ENCODE results near the gene SP100.
"Not testable (repeated sequence)": the region's sequence is repeated elsewhere in the genome, so short reads cannot be mapped to it uniquely, and the experiment has no call there.

Gene SP100

DNA sequence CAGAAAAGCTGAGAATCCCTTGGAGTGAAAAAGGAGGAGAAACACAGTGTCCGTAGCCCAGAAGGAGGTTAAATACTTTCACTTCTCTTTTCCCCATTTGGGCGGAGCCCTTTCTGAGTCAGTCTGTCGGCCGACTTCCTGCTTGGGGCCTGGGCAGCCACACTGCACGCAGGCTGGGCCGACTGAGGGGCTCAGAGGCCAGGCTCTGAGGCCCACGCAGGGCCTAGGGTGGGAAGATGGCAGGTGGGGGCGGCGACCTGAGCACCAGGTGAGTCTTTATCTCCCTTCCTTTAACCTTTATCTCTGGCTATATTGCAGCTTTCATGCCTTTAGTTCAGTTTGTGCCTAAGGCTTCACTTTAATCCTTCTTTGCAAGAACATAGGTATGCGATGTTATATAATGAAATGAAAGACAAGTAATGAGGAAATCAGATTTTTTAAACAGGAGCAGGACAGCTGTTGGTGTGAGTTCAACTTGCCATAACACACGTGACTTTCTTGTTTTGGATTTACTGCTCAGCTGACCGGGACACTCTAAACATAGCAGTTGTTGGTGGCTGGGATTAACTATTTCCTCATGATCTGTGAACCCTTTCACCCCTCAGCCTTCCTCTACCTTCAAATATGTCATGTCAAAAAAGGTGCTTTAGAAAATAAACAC, at the start of gene SP100:
Gene SP100 (plus strand): TSS at position 141 of the 661 bp plus-strand sequence. CDS start 96 bp downstream, at position 237.
- peak; percentile 63 for DNase-seq (ENCODE audit: low read depth, low spot score)

- no peak for DNase-seq (ENCODE audit: low read depth, low spot score)
Observed at GRCh38 chr2:230382108-230382507, 33.9 kb upstream of the SP100 start.

DNA sequence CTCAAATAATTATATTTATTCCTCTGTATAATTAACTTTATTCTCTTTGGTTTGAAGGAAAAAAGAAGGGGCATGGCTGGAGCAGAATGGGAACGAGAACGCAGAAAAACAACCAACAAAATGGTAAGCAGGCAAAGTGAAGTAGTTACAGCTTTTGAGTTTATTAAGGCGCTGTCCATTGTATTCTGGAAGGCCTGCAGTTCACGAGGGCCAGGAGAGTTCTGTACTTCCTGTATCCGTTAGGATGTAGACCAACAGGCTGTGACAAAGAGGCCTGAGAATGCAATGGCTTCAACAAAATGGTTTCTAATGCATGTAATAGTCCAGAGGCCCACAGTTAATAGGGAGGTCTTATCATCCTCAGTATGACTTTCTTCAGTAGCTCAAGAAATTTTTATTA, 32.5 kb upstream of the SP100 start:
- no peak for DNase-seq (ENCODE audit: low read depth, low spot score)

DNA sequence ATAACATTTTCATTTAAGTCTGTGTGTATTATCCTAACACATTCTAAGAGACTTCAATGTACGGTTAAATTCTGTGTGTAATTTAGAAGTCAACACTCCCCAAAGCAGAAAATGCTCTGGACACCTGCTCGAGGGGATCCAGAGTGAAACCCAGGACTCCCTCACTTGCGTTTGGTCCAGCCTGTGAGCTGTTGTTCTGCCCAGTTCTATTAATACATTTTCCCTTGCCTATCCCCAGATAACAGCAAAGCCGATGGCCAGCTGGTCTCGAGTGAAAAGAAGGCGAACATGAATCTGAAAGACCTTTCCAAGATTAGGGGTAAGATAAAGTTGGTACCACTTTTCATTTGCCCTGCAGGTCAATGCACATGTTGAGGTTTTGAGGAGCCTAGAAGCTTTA, 31.0 kb upstream of the SP100 start:
- DNase-seq (ENCODE audit: low read depth, low spot score) = no peak

DNA sequence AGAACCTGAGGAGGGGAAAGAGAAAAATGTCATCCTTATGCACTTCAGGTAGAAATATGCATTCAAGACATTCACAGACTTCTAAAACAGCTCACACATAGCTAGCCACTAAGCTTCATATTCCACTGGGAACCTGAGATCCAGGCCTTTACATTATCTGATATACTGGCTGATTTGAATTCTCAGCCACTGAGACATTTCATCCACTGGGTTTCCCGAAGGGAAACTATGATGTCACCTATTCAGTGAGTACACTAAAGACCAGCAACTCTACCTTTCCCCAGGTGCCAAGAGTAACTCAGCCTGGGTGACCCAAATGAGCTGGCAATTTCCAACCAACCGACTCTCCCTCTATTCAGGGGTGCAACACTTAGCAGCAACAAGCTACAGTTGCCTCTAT, 21.7 kb upstream of the SP100 start:
- no peak for DNase-seq (ENCODE audit: low read depth, low spot score)

DNA sequence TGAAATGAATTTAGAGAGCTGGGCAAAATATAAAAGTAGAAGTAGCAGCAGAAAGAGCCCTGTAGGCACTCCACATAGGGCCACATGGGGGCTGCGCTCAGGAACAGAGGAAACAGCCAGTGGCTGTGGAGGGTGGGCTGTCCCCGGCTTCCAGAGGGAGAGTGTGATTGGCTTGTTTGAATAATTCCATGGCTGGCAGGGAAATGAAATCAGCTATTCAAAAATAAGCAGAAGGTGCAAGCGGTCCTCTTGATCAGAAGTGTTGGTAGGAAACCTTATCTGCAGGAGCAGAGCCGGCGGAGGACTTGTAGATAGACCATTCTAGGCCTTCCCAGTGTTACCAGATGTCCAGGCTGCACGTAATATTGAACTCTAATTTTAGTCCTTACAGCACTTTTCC, 17.3 kb upstream of the SP100 start:
- DNase-seq (ENCODE audit: low read depth, low spot score) = not testable (repeated sequence)

GRCh38 chr2:230400041-230400440, 16.0 kb upstream of the SP100 start:
- no peak for DNase-seq (ENCODE audit: low read depth, low spot score)

DNA sequence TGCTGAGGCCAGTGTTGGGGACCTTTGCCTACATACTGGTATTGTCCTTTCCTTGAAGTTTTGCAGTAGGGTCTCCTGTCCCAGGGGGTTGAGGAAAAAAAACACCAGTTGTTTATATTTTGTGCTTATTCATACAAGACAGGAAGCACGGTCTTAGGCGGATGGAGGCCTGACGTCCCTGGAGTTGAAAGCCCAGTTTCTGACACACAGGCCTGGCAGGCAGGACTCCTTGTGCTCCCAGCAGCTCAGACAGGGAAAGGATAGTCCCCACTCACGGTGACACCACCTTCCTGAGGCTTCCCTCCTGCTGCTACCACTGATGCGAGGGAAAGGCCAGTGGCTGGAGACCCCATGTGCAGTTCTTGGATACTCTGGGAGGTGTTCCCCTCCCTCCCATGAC, 15.5 kb upstream of the SP100 start:
- no peak for DNase-seq (ENCODE audit: low read depth, low spot score)

DNA sequence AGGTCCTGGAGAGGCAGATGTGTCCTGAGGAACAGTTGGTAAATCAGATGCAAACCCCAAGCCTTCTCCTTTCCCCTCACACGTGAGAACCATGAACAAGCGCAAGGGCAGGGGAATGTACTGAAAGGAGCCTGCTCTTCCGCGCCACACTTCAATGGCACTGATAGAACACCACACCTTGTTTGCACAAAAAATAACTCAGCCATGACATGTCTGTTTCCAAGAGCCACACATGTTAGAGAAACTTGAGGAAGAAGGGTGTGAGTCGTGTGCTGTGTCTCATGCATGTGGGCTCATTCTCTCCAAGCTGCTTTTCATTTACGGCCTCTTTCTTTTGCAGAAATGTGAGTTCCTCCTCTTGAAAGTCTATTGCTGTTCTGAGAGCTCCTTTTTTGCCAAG, 15.0 kb upstream of the SP100 start:
- not testable (repeated sequence) for DNase-seq (ENCODE audit: low read depth, low spot score)

DNA sequence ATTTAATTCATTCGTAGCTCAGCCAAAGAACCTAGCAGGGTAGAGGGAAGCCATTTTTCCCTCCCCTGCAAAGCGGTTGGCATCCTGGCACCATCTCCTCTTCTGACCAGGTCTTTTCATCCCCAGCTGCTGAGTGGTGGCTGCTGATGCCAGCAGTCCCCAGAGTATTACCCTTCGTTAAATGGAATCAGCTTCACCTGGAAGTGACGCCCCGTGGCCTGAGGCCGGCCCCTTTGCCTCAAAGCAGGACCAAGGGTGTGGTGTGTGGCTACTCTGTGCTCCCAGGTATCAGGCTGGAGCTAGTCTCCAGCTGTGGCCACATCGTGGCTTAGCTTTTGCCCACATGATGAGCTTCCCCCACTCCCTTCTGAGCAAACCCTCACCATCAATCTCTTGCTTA, 12.3 kb upstream of the SP100 start:
- no peak for DNase-seq (ENCODE audit: low read depth, low spot score)

DNA sequence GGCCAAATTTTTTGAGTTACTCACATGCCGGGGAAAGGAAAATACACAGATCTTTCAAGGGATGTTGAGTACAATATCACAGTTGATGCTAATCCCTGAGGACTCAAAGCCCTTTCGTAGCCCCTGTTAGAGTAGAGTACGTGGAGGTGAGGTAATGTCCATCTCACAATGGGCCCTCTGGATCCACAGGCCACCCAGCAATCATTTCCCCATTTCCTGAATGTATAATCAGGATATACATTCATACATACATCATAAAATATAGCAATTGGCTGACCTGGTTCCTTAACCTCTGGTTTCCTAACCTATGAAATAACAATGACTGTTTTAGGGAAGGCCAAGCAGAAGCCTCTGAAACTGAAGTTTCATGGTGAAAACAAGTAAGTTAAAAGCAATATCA, 10.2 kb upstream of the SP100 start:
- no peak for DNase-seq (ENCODE audit: low read depth, low spot score)

DNA sequence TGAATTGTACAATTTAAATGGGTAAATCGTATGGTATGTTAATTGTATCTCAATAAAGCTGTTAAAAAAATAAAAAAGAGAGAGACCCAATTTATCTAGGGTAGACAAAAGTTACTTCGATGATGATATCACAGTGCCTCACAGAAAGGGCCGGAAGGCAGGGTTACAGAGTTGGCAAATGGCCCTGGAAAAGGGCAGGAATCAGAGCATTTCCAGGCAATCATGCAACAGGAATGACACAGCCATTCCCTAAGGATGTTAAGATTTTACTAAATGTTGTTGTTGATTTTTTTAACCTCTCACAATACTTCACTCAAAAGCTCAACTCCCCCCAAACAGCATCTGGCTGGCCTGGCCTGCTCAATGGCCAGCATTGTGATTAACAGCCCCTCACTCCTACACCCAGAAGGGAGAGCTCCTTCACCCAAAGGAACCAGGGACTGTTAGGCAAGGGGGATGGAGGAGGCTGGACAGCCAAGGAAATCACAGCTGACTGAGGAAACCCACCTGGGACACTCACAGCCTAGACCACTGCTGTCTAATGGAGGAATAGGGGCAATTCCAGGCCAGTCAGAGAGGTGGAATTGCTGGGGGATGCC, 7.7 kb upstream of the SP100 start:
- DNase-seq (ENCODE audit: low read depth, low spot score) = no peak

DNA sequence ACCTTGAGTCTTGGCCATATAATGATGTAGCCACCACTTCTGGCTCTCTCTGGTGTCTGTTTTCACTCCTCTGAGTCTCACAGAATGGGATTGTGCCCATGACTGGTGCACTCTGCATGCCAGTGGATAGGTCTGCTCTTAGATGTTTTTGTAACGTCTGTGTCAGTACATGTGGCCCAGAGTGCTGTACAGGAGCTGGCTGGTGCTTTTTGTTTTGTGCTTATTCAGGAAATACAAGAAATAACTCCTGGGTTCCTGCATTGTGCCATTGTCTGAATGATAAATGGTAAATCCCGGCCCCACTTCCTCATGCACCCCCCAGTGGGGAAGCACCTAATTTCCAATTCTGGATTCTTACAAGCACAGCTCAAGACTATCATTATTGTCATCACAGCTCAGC, 6.7 kb upstream of the SP100 start:
- not testable (repeated sequence) for DNase-seq (ENCODE audit: low read depth, low spot score)

GRCh38 chr2:230410263-230410662, 5.7 kb upstream of the SP100 start:
- no peak for DNase-seq (ENCODE audit: low read depth, low spot score)

- DNase-seq (ENCODE audit: low read depth, low spot score) = no peak
Observed at GRCh38 chr2:230410861-230411569, 5.0 kb upstream of the SP100 start.

DNA sequence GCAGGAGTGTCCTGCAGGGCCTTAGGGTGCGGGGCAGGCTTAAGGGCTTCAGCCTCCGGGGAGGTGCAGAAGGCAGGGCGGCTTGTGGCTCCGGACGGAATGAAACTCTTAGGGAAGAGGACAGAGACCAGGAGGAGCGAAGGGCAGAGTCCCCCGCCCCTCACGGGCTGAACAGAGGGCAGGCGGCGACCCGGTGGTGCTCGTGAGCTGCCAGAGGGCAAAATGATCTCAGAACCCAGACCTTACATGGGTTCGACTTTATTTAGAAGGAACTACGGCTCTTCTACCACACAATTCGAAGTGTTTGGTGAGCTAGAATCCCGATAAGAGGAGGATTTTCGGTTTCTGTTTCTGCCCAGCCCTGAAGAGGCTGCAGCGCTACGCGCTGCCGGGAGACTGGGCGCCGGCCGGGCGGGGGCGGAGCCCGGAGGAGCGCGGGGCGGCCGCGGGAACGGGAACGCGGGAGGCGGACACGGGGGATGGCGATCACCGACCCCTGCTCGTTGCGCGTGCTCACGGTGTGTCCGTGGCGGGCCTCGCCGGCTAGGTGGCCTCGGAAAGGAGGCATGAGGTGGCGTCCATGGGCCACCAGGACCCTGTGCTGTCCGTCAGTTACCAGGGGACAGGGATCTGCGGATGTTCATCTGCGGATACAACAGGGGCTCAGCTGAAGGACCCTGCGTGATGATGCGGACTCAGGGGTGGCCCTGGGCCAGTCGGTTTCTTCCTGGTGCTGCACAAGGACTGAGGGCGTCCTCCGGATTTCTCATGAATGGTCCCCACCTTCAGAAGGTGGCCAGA, 4.2 kb upstream of the SP100 start:
- no peak for DNase-seq (ENCODE audit: low read depth, low spot score)

DNA sequence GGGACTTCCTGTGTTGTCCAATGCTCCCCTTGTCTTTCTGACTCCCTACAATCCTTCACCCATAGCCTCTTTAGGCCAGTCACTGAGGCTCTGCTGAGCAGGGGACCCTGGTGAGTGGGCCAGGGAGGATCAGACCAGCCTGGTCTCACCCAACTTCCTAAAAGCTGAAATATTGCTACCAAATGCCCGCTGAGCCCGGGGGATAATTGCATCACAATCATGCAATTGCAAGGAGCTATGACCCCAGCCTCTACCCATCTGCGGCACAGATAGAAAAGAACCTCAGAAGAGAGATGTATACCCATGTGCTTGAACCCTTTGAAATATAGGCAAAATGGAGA, 3.7 kb upstream of the SP100 start:
- DNase-seq (ENCODE audit: low read depth, low spot score) = no peak

DNA sequence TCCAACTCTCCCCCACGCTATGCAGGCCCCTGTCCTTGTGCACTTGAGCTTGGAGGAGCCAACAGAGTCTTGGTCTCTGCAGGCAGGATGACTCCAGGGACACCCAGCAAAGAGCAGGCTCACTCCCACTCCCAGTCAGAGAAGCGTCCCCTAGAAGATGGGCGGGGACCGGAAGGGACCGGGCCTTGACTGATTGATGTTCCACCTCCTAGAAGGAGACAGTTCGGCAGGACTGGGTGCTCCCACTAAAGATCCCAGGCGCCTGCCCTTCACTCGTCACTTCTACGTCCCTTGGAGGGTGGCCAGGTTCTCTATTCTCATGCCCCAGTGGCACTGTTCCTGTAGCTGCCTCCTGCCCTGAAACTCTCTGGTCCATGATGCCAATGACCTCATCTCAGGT, 3.2 kb upstream of the SP100 start:
- DNase-seq (ENCODE audit: low read depth, low spot score) = no peak

GRCh38 chr2:230413479-230413878, 2.5 kb upstream of the SP100 start:
- no peak for DNase-seq (ENCODE audit: low read depth, low spot score)

DNA sequence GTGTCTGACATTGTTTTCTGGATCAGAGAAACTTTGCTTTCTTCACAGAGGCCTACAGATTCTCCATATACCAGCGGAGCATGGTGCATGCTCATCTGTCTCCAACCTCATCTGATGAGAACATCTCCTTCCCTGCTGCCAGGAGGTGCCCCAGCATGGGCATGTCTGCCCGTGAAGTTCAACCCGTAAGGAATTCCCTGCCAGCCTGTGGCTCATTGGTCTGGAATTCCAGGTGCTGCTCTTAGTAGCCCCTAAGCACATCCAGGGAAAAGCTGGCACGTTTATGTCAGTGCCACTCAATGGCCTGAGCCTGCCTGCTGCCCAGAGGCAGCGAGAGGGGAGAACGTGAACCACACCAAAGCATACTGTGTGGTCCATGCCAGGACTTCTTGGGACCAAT, 1.7 kb upstream of the SP100 start:
- no peak for DNase-seq (ENCODE audit: low read depth, low spot score)

- no peak for DNase-seq (ENCODE audit: low read depth, low spot score)
Observed at GRCh38 chr2:230417436-230417835, 1.4 kb downstream of the SP100 start.

- no peak for DNase-seq (ENCODE audit: low read depth, low spot score)
Observed at GRCh38 chr2:230418341-230419016, 2.5 kb downstream of the SP100 start.
